B cell (primary cell): ENCODE measurements around the gene HSPA14. TPM values are rescaled to one million over a fixed set of nuclear protein-coding genes. Genes with fewer than 3 reads are reported as not detected.

Experiments used
- ATAC-seq: fragments of 200-7000 bp; cut with Tn5 transposase; one replicate; pipeline ENCODE4 v1.10.0; 2021; ENCODE audit warnings: low read depth, mild to moderate bottlenecking, moderate number of reproducible peaks, moderate library complexity
- CTCF ChIA-PET: fragments of 350-600 bp; sonication (Branson Sonifier 250); formaldehyde crosslinking; loops from one replicate; lab custom pipeline; 2021; ENCODE audit warnings: antibody characterized with exemption, inconsistent platforms; lab: Charles Lee
- POLR2A ChIA-PET: fragments of 350-600 bp; sonication (Branson Sonifier 250); formaldehyde crosslinking; loops from one replicate; lab custom pipeline; 2021; ENCODE audit warnings: antibody characterized with exemption; lab: Charles Lee
- DNase-seq: peaks from one replicate; pipeline ENCODE4 v3.0.0; 2013
- H2AFZ ChIP-seq: 2 replicates; pipeline ENCODE4 v1.6.1; 2012; ENCODE audit warnings: mild to moderate bottlenecking, low read depth, low read length; ENCODE audit not compliant: insufficient read depth, poor library complexity, severe bottlenecking
- H3K27ac ChIP-seq, 2 donors: 1 replicate in 1 of 2; 2 replicates in 1 of 2; pipeline ENCODE4 v1.5.1; 2012 to 2013; ENCODE audit warnings: low read length in 2 of 2, mild to moderate bottlenecking in 2 of 2, moderate library complexity in 1 of 2
- H3K27me3 ChIP-seq, 4 experiments: fragments of 200-600 bp in 1 of 4; sonication (generic) in 1 of 4; replicated peaks in 1 of 4; 1 replicate in 2 of 4; 2 replicates in 2 of 4; pipeline versions ENCODE4 v1.6.1 to v1.7.0; 2013 to 2016; ENCODE audit warnings: low read length in 3 of 4, mild to moderate bottlenecking in 2 of 4, mixed read lengths in 1 of 4, moderate library complexity in 1 of 4; ENCODE audit not compliant: insufficient read depth in 4 of 4, control insufficient read depth in 3 of 4; ENCODE audit errors: control extremely low read depth in 1 of 4
- H3K36me3 ChIP-seq, 2 experiments: replicated peaks in 1 of 2; 1 replicate in 1 of 2; 2 replicates in 1 of 2; pipeline versions ENCODE4 v1.6.1 to v1.7.1; 2013; ENCODE audit warnings: low read length in 1 of 2; ENCODE audit not compliant: insufficient read depth in 2 of 2, control insufficient read depth in 1 of 2; ENCODE audit errors: control extremely low read depth in 1 of 2, extremely low read depth in 1 of 2
- H3K4me1 ChIP-seq, 2 donors: fragments of 200-600 bp in 1 of 2; sonication (generic) in 1 of 2; 1 replicate in 1 of 2; 2 replicates in 1 of 2; pipeline versions ENCODE4 v1.5.1 to v1.6.1; 2013 to 2017; ENCODE audit warnings: low read length in 2 of 2; ENCODE audit not compliant: control insufficient read depth in 2 of 2, insufficient read depth in 2 of 2
- H3K4me2 ChIP-seq: replicated peaks from 2 replicates; pipeline ENCODE3; 2012; ENCODE audit warnings: mild to moderate bottlenecking, low read depth, low read length; ENCODE audit not compliant: poor library complexity, severe bottlenecking
- H3K4me3 ChIP-seq, 5 experiments: fragments of 200-600 bp in 1 of 5; sonication (generic) in 1 of 5; 1 replicate in 3 of 5; 2 replicates in 2 of 5; pipeline versions ENCODE4 v1.5.1 to v1.7.0; 2011 to 2016; ENCODE audit warnings: low read length in 4 of 5, mild to moderate bottlenecking in 4 of 5, low read depth in 2 of 5, control low read depth in 1 of 5, moderate library complexity in 1 of 5; ENCODE audit not compliant: insufficient read depth in 1 of 5; ENCODE audit errors: control extremely low read depth in 1 of 5, extremely low read depth in 1 of 5
- H3K79me2 ChIP-seq: fragments of 200-600 bp; sonication (generic); one replicate; pipeline ENCODE4 v1.6.0; 2016; ENCODE audit warnings: low read length; ENCODE audit not compliant: control insufficient read depth, insufficient read depth
- H3K9ac ChIP-seq: fragments of 200-600 bp; sonication (generic); 2 replicates; pipeline ENCODE4 v1.6.1; 2017; ENCODE audit warnings: mild to moderate bottlenecking, low read length, moderate library complexity
- H3K9me3 ChIP-seq, 3 donors: one replicate each; pipeline versions ENCODE4 v1.6.1 to v1.7.1; 2013; ENCODE audit warnings: low read length in 2 of 3; ENCODE audit not compliant: control insufficient read depth in 2 of 3, insufficient read depth in 1 of 3; ENCODE audit errors: control extremely low read depth in 1 of 3
- H4K20me1 ChIP-seq: 2 replicates; pipeline ENCODE4 v1.6.0; 2012; ENCODE audit warnings: mild to moderate bottlenecking, low read length; ENCODE audit not compliant: insufficient read depth, control insufficient read depth, poor library complexity, severe bottlenecking
- H3K27ac Mint-ChIP-seq: one replicate; pipeline ENCODE4 v1.8.0; 2021; ENCODE audit warnings: mixed read lengths
- H3K27me3 Mint-ChIP-seq: one replicate; pipeline ENCODE4 v1.8.0; 2021; ENCODE audit warnings: mixed read lengths
- H3K4me1 Mint-ChIP-seq: one replicate; pipeline ENCODE4 v1.8.0; 2021; ENCODE audit warnings: mixed read lengths
- H3K4me3 Mint-ChIP-seq: one replicate; pipeline ENCODE4 v1.8.0; 2021; ENCODE audit warnings: mixed read lengths
- H3K9me3 Mint-ChIP-seq: one replicate; pipeline ENCODE4 v1.8.0; 2022; ENCODE audit warnings: mixed read lengths; ENCODE audit not compliant: insufficient read depth
- CTCF ChIP-seq: fragments of 200-600 bp; IDR thresholded peaks from one replicate; pipeline ENCODE4 v1.8.0; 2022; ENCODE audit warnings: antibody characterized with exemption, mild to moderate bottlenecking
- EZH2 ChIP-seq: IDR thresholded peaks from 2 replicates; pipeline ENCODE4 v1.6.1; 2012; ENCODE audit warnings: borderline replicate concordance, low read depth, mild to moderate bottlenecking, moderate library complexity, low read length; ENCODE audit not compliant: insufficient read depth, poor library complexity, severe bottlenecking
- WGBS: methylation state at CpG from one replicate; pipeline ENCODE4 v1.1.5; 2013; ENCODE audit warnings: missing lambda C conversion rate; ENCODE audit not compliant: insufficient coverage; 5-methylcytosine and 5-hydroxymethylcytosine counted together
- intact Hi-C: fragments of 100-400 bp; cut with micrococcal nuclease; formaldehyde crosslinking; loops from one replicate; pipeline ENCODE4 v1.10.0; 2022
- polyA plus RNA-seq: library from polyadenylated mRNA; depleted of rRNA; stranded (reverse); fragments of >200 nt; gene quantifications from 2 replicates; pipeline ENCODE4 v1.2.3, GENCODE V29; 2012
- total RNA-seq, 2 donors: library from RNA; stranded (reverse); fragments of 120-200 nt in 1 of 2; gene quantifications; 1 replicate in 1 of 2; 2 replicates in 1 of 2; pipeline versions ENCODE4 v1.2.3 to v1.2.4, GENCODE V29; 2013 to 2022

Gene HSPA14
- total and polyA plus RNA-seq, 2 donors (not counting 1 experiment from before 2014, with no cell fraction given): 10.8 to 12.8 TPM

GRCh38 chr10:14837003-14837756, 926 bp upstream of the HSPA14 start:
- no peak for ATAC-seq
- peak overlapping the region; percentile 98 for H3K27ac Mint-ChIP-seq
- Histone ChIP-seq H3K4me3 (peak overlapping the region; percentile 63 to 99 (median 98)), H3K36me3 (peaks cover 2 to 7% of the 10 kb centered on the region in 2 experiments), H2AFZ (peak overlapping the region; percentile 96), H3K27me3 (no peaks in the 10 kb centered on the region), H3K79me2 (peaks cover 36% of the 10 kb centered on the region), H3K9ac (peak overlapping the region; percentile 93), H3K4me1 (peaks cover 16 to 17% of the 10 kb centered on the region in 2 donors), H3K27ac (peak overlapping the region; percentile 79 to 83), H4K20me1 (no peaks in the 10 kb centered on the region), H3K9me3 (no peaks in the 10 kb centered on the region), H3K4me2 (peak overlapping the region; percentile 83)
- intact Hi-C loops: loop anchor here (1.0 to 5.0 kb wide), 3 partner anchors 14 to 300 kb away; no protein-coding TSS in a partner anchor
- H3K9me3 Mint-ChIP-seq: no peaks in the 10 kb centered on the region
- H3K4me1 Mint-ChIP-seq: peaks cover 20% of the 10 kb centered on the region
- peak overlapping the region; percentile 98 for H3K4me3 Mint-ChIP-seq
- WGBS: 28% methylated on average over 13 of the region's 14 CpGs
- CTCF ChIA-PET: interaction anchor here (0.6 to 4.0 kb wide), 20 partner anchors 13 to 640 kb away, joined by 3 to 43 read pairs (median 4); partner anchors contain the start of genes MEIG1 and SUV39H2
- TF ChIP-seq CTCF (no peak), EZH2 (no peak)
- DNase-seq: no peak
- H3K27me3 Mint-ChIP-seq: no peaks in the 10 kb centered on the region
- POLR2A ChIA-PET: interaction anchor here (0.5 to 1.6 kb wide), 12 partner anchors 13 to 339 kb away, joined by 3 to 10 read pairs (median 4); partner anchors contain the start of genes DCLRE1C and SUV39H2
